GM12891 (cell line): Measurements from ENCODE around the gene SP100.

Experiments
- POLR2A ChIP-seq: IDR thresholded peaks from 2 replicates; pipeline ENCODE4 v1.6.1; 2011; ENCODE audit warnings: low read depth, low read length, control low read depth
- POLR2AphosphoS5 ChIP-seq: IDR thresholded peaks from 2 replicates; pipeline ENCODE4 v1.6.1; 2011; ENCODE audit warnings: low read depth, low read length, control low read depth
- SPI1 ChIP-seq: IDR thresholded peaks from 2 replicates; pipeline ENCODE4 v1.6.1; 2011; ENCODE audit warnings: low read depth, low read length, control low read depth
- TAF1 ChIP-seq: IDR thresholded peaks from 2 replicates; pipeline ENCODE4 v1.6.1; 2011; ENCODE audit warnings: low read depth, low read length, control low read depth

DNA sequence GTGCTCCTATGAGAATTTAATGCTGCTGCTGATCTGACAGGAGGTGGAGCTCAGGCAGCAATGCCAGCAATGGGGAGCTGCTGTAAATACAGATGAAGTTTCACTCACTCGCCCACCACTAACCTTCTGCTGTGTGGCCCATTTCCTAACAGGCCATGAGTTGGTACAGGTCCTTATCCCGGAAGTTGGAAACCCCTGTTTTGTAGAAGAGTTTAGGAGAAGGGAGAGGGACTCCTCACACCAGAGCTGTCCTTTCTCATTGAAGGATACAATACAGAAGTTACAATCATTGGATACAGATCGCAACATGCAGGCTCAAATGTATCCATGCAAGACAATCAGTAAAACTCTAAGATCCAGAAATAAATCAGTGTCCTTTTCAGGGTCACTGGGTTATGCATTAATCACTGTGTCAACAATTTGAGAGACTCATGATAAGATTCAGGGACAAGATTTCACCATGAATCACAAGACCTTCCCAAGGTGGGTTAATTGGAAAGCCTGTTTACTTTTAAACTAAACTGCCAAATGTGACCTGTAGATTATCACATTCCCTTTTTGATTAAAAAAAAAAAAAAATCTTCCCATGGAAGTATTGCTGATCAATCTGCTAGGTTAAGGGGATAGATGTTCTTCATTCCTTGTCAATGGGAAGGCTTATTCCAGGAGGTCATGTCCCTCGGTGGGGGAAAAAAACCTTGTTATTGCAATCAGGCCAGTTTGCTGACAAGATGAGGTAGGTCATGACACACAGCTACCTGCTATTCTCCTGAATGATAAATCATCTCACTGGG lies 97.2 kb downstream of the SP100 start:
- TF ChIP-seq POLR2A = no peak
- TF ChIP-seq POLR2AphosphoS5 = no peak
- TF ChIP-seq TAF1 = no peak
- no peak for TF ChIP-seq SPI1
